DMS 273 (cell line): ENCODE results near the gene WDR70.
A peak's percentile ranks its signal among the peaks of the same experiment; 100 is the strongest.
"Not testable (repeated sequence)": the region's sequence is repeated elsewhere in the genome, so short reads cannot be mapped to it uniquely, and the experiment has no call there.

Source experiments
- DNase-seq: peaks from one replicate; lab custom pipeline; 2025; ENCODE audit not compliant: unreplicated experiment; lab: John Stamatoyannopoulos, UW

WDR70 gene

GRCh38 chr5:37672118-37672588 lies 293.0 kb downstream of the WDR70 start:
- DNase-seq, result not testable (repeated sequence)

GRCh38 chr5:37674361-37674760 lies 295.2 kb downstream of the WDR70 start:
- not testable (repeated sequence) for DNase-seq

GRCh38 chr5:37679326-37679725 lies 300.2 kb downstream of the WDR70 start:
- not testable (repeated sequence) for DNase-seq

- not testable (repeated sequence) for DNase-seq
Observed at GRCh38 chr5:37679903-37680302, 300.8 kb downstream of the WDR70 start.

- no peak for DNase-seq
Observed at GRCh38 chr5:37683072-37683471, 304.0 kb downstream of the WDR70 start.

GRCh38 chr5:37685211-37685610 lies 306.1 kb downstream of the WDR70 start:
- no peak for DNase-seq

- DNase-seq, result no peak
Observed at GRCh38 chr5:37685816-37686215, 306.7 kb downstream of the WDR70 start.

GRCh38 chr5:37688925-37689324 lies 309.8 kb downstream of the WDR70 start:
- not testable (repeated sequence) for DNase-seq

GRCh38 chr5:37694333-37694732 lies 315.2 kb downstream of the WDR70 start:
- DNase-seq, result not testable (repeated sequence)

- no peak for DNase-seq
Observed at GRCh38 chr5:37694867-37695266, 315.7 kb downstream of the WDR70 start.

- DNase-seq, result no peak
Observed at GRCh38 chr5:37695647-37696046, 316.5 kb downstream of the WDR70 start.

- peak; percentile 41 for DNase-seq
Observed at GRCh38 chr5:37696190-37697021, 317.3 kb downstream of the WDR70 start.

- no peak for DNase-seq
Observed at GRCh38 chr5:37701868-37702267, 322.8 kb downstream of the WDR70 start.

- no peak for DNase-seq
Observed at GRCh38 chr5:37703841-37704241, 324.7 kb downstream of the WDR70 start.

GRCh38 chr5:37704406-37704805 lies 325.3 kb downstream of the WDR70 start:
- no peak for DNase-seq

- DNase-seq, result no peak
Observed at GRCh38 chr5:37709020-37709419, 329.9 kb downstream of the WDR70 start.

- no peak for DNase-seq
Observed at GRCh38 chr5:37710965-37711364, 331.8 kb downstream of the WDR70 start.

GRCh38 chr5:37712750-37713149 lies 333.6 kb downstream of the WDR70 start:
- no peak for DNase-seq

GRCh38 chr5:37714756-37715155 lies 335.6 kb downstream of the WDR70 start:
- no peak for DNase-seq

- no peak for DNase-seq
Observed at GRCh38 chr5:37715361-37715760, 336.2 kb downstream of the WDR70 start.

- DNase-seq, result no peak
Observed at GRCh38 chr5:37715992-37716391, 336.9 kb downstream of the WDR70 start.

GRCh38 chr5:37716405-37716804 lies 337.3 kb downstream of the WDR70 start:
- DNase-seq, result no peak

GRCh38 chr5:37717276-37717612 lies 338.1 kb downstream of the WDR70 start:
- DNase-seq, result no peak
